DMS153 treated with DMSO at 0.1 percent for 48 hours (cell line): ENCODE data around the gene TMEM183A.
A peak's percentile ranks its signal among the peaks of the same experiment; 100 is the strongest.
"Not testable (repeated sequence)": the region's sequence is repeated elsewhere in the genome, so short reads cannot be mapped to it uniquely, and the experiment has no call there.

ENCODE experiments used
- DNase-seq: peaks from one replicate; lab custom pipeline; 2025; ENCODE audit not compliant: unreplicated experiment; lab: John Stamatoyannopoulos, UW

TMEM183A gene

DNA sequence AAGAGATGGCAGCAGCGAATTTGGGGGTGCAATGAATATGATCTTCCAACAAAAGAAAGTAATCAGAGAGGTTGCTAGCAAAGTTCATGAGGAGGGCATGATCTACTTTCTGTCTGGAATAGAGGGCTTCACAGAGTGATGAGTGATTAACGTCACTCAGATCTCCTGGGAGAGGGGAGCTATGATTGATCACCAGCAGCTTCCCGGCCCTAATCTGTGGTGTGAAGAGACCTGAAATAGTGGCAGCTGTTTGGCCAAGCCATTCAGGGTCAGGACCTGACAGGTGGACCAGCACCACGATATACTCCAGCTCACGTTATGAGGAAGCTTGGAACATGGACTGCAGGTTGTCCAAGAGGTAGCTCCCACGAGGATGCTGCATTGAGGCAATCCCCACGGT, 19.9 kb upstream of the TMEM183A start:
- no peak for DNase-seq

DNA sequence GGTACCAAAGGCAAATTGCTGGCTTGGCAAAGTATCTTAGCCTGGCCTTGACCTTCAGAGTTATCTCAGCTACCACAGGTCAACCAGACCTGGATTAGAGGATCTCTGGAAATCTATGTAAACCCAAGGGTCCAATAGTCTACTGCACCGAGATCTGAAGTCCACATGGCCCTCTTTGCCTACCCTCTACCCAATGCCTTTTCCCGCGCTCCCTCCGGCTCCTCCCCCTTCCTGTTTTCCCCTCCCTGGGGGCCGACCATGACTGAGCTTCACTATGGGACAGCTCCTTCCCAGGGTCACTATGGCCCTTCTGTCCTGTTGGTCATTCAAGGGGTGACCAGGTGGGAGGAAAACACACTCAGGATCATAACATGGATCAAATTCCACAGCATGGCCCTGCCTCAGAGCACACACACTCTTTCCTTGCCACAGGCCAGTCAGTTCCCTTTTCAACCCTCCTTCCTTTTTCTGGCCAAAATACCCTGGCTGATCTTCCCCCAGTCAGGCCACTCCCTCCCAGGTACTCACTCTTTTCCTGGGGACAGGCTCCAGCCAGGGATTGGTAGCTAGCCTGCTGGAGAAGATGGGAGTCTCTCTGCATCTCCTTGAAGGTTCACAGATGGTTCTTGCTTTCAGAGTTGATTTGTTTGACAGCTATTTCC, 19.1 kb upstream of the TMEM183A start:
- no peak for DNase-seq

- no peak for DNase-seq
These were observed 17.3 kb upstream of the TMEM183A start for GRCh38 chr1:202989879-202990278.

- DNase-seq: no peak
These were observed 16.1 kb upstream of the TMEM183A start for GRCh38 chr1:202991112-202991511.

GRCh38 chr1:202994756-202995155, 12.4 kb upstream of the TMEM183A start:
- no peak for DNase-seq

GRCh38 chr1:202998836-202999750, 8.1 kb upstream of the TMEM183A start:
- peak; percentile 73 for DNase-seq

DNA sequence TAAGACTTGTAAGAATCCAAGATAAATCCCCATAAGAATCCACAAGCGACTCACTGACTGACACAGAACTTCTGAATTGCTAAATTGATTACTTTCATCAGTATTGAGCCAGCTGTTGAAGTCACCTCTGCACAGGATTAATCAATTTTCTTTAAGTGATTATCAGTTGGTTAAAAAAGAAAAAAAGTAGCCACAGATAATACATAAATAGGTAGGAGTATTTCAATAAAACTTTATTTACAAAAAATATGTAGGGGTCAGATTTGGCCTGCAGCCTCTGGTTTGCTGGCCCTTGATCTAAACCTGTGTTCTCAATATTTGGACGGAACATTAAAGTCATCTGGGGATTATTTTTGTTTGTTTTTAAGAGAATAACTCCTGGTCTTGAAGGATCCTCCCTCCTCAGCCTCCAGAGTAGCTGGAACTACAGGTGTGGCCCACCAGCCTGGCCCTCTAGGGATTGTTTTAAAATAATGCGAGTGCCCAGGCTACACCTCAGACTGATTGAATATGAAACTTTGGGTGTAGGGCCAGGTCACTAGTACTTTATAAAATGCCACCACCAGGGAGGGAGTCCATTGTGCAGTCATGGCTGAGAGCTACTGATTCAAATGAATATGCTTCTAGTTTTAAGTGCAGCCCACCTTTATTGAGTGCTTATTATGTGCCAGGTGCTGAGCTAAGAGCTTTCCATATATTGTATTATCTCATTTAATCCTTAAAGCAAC, 6.8 kb upstream of the TMEM183A start:
- DNase-seq: no peak

- no peak for DNase-seq
These were observed 5.2 kb upstream of the TMEM183A start for GRCh38 chr1:203001986-203002385.

GRCh38 chr1:203002951-203003350, 4.2 kb upstream of the TMEM183A start:
- DNase-seq: no peak

- not testable (repeated sequence) for DNase-seq
These were observed 1.6 kb upstream of the TMEM183A start for GRCh38 chr1:203005395-203006142.

GRCh38 chr1:203009185-203009584, 2.0 kb downstream of the TMEM183A start:
- DNase-seq: no peak

GRCh38 chr1:203011582-203011981, 4.4 kb downstream of the TMEM183A start:
- no peak for DNase-seq

GRCh38 chr1:203017061-203017460, 9.9 kb downstream of the TMEM183A start:
- no peak for DNase-seq

DNA sequence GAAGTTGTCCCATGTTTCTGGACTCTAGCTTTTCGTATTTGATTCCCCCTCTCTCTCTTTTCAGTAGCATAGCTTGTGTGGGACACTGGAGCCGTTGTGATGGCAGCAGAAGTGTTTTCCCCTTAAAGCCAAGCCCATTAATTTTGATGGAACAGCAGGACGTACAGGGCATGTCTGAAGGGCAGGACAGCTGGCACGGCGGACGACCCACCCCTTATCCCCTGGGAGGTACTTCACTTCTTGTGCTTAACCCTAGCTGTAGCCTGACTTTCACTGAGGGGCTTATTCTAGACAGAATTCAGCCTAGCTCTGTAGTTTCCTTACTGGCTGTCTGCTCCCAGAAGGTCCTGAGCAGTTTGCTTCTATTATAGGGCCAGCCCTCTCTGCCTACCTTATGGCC, 10.5 kb downstream of the TMEM183A start:
- DNase-seq: no peak

GRCh38 chr1:203022855-203023254, 15.7 kb downstream of the TMEM183A start:
- not testable (repeated sequence) for DNase-seq

GRCh38 chr1:203025686-203026030, 18.5 kb downstream of the TMEM183A start:
- no peak for DNase-seq

GRCh38 chr1:203026031-203026665, 19.0 kb downstream of the TMEM183A start, which contains the start of gene PPFIA4:
PPFIA4 (plus strand) TSS chr1:203026491; CDS start chr1:203039009, 12,518 bp downstream.
- DNase-seq: peak; percentile 98

GRCh38 chr1:203026666-203027663, 19.8 kb downstream of the TMEM183A start:
- no peak for DNase-seq
